T-helper 2 cell treated with Interferon-gamma antibody and Interleukin-4, amounts not matched to agents 5 μg/mL and 100 μg/mL, for 36 hours (primary cell): ENCODE measurements around the gene MXD4.
"Not testable (repeated sequence)": the region's sequence is repeated elsewhere in the genome, so short reads cannot be mapped to it uniquely, and the experiment has no call there.

Experiments
- DNase-seq: peaks from one replicate; pipeline ENCODE4 v3.0.0; 2021; ENCODE audit warnings: low spot score
- H3K27ac Mint-ChIP-seq: one replicate; pipeline ENCODE4 v1.8.0; 2021; ENCODE audit warnings: mild to moderate bottlenecking, mixed read lengths
- H3K27me3 Mint-ChIP-seq: one replicate; pipeline ENCODE4 v1.8.0; 2021; ENCODE audit warnings: low read depth, mixed read lengths
- H3K36me3 Mint-ChIP-seq: one replicate; pipeline ENCODE4 v1.8.0; 2021; ENCODE audit warnings: low read depth, mixed read lengths
- H3K4me1 Mint-ChIP-seq: one replicate; pipeline ENCODE4 v1.8.0; 2021; ENCODE audit warnings: low read depth, mixed read lengths
- H3K4me3 Mint-ChIP-seq: one replicate; pipeline ENCODE4 v1.8.0; 2022; ENCODE audit warnings: mild to moderate bottlenecking, moderate library complexity, mixed read lengths
- H3K9me3 Mint-ChIP-seq: one replicate; pipeline ENCODE4 v1.8.0; 2021; ENCODE audit warnings: mixed read lengths

MXD4 gene

DNA sequence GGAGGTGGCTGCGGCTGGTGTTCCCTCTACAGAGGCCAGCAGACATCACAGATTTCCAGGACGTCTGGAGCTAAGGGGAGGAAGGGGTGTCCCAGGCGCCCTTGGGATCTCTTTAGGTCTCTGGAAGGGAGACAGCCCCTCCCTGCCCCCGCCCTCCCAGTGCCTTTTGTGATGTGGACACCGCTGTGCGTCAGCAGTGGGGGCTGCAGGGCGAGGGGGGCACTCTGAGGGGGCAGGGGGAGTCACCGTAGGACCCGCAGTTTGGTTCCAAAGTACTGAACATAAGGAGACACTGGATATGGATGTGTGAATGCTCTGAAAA is 25.6 kb upstream of the MXD4 start:
- peaks cover 4% of the 10 kb centered on the region for H3K36me3 Mint-ChIP-seq
- no peaks in the 10 kb centered on the region for H3K9me3 Mint-ChIP-seq
- peaks cover 19% of the 10 kb centered on the region for H3K4me1 Mint-ChIP-seq
- H3K4me3 Mint-ChIP-seq = no peak overlapping the region
- DNase-seq = no peak
- H3K27ac Mint-ChIP-seq = no peak overlapping the region
- H3K27me3 Mint-ChIP-seq = peaks cover 3% of the 10 kb centered on the region

DNA sequence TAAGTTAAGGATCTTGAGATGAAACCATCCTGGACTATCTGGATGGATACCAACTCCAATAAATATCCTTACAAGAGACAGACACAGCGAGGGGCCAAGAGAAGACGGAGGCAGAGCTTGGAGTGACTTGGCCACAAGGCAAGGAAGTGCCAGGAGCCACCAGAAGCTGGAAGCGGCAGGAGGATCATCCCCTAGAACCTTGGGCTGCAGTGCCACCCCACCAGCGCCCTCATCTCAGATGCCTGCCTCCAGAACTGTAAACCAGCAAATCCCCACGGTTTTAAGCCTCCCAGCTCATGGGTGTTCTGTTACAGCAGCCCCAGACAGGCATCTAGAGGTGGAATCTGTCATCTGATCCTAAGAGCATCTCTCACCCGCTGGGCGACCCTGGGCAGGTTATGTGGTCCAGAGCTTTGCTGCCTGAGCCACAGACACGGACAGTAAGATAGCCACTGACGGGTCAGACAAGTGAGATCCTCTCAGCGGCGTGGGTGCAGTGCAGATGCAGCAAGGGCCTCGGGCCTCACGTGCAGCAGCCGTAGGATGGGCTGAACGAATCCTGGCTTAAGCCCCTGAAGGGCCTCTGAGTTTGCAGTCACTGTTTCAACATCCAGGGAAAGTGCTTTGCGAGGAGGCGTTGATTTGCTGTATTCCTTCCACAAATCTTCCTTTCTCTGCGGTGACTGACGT is 25.1 kb upstream of the MXD4 start:
- H3K4me1 Mint-ChIP-seq = peaks cover 25% of the 10 kb centered on the region

DNA sequence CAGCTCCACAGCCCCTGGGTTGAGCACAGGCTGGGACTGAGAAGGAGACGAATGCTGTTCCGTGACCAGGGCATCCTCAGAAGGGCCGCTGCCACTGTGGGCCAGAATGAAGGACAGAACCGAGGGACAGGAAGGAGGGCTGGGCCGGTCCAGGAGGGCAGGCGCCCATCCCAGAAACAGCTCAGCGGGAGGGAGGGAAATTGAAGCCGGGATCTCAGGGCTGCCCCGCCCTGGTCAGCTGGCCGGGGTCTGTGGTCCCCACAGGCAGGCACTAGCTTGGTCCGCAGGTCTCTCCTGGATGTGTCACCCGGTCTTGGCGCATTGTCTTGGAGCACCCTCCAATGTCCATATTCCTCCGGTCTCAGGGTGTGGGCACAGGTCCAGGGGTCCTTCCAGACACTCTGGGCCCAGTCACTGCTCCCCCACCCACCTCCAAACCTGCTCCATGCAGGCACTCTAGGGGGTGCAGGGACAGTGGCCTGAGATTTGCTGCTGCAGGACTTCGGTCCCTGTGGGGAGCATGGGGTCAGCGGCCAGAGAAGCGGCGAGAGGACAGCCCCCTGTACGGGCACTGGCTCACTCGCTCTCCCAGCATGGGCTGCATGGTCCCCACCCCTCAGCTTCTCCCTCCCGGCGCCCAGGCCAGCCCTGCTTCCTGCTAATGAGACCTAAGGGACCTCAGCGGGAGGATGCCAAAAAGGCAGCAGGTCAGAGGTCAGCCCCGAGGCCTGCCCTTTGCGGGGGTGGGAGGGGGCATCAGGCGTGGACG is 23.9 kb upstream of the MXD4 start:
- Mint-ChIP-seq H3K36me3 (peaks cover 2% of the 10 kb centered on the region), H3K4me1 (peaks cover 30% of the 10 kb centered on the region), H3K9me3 (no peaks in the 10 kb centered on the region), H3K4me3 (no peak overlapping the region), H3K27me3 (no peaks in the 10 kb centered on the region), H3K27ac (no peak overlapping the region)
- DNase-seq = no peak

More for the DNA sequence above, 25.1 kb upstream of the MXD4 start:
- DNase-seq = no peak
- H3K4me3 Mint-ChIP-seq = no peak overlapping the region
- H3K36me3 Mint-ChIP-seq = peaks cover 4% of the 10 kb centered on the region
- no peak overlapping the region for H3K27ac Mint-ChIP-seq
- H3K9me3 Mint-ChIP-seq = no peaks in the 10 kb centered on the region
- peaks cover 2% of the 10 kb centered on the region for H3K27me3 Mint-ChIP-seq

DNA sequence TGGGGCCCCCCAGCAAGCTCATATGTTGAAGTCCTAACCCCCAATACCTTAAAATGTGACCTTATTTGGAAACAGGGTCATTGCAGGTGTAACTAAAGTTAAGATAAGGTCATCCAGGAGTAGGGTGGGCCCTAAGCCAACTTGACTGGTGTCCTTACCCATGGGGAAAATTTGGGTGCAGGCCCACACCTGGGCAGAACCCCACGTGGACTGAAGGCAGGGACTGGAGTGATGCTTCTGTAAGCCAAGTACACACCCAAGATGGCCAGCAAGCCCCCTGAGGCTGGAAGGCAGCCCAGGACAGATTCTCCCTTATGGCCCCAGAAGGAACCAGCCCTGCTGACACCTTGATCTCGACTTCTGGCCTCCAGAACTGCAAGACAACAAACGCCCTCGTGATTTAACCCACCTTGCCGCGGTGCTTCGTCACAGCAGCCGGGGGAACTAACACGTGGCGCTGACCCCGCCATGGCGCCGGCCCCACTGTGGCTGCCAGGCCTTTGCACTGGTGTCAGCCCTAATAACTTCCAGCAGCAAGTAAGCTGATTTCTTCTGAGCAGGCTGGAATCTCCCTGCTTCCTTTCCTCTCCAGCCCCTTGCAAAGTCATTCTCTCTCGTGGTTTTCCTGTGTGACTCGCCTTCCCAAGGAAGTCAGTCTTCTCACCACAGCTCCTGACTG is 23.2 kb upstream of the MXD4 start:
- H3K9me3 Mint-ChIP-seq = no peaks in the 10 kb centered on the region
- peaks cover 27% of the 10 kb centered on the region for H3K4me1 Mint-ChIP-seq
- H3K36me3 Mint-ChIP-seq = peaks cover 2% of the 10 kb centered on the region
- no peak overlapping the region for H3K27ac Mint-ChIP-seq
- H3K27me3 Mint-ChIP-seq = no peaks in the 10 kb centered on the region
- no peak overlapping the region for H3K4me3 Mint-ChIP-seq
- no peak for DNase-seq

DNA sequence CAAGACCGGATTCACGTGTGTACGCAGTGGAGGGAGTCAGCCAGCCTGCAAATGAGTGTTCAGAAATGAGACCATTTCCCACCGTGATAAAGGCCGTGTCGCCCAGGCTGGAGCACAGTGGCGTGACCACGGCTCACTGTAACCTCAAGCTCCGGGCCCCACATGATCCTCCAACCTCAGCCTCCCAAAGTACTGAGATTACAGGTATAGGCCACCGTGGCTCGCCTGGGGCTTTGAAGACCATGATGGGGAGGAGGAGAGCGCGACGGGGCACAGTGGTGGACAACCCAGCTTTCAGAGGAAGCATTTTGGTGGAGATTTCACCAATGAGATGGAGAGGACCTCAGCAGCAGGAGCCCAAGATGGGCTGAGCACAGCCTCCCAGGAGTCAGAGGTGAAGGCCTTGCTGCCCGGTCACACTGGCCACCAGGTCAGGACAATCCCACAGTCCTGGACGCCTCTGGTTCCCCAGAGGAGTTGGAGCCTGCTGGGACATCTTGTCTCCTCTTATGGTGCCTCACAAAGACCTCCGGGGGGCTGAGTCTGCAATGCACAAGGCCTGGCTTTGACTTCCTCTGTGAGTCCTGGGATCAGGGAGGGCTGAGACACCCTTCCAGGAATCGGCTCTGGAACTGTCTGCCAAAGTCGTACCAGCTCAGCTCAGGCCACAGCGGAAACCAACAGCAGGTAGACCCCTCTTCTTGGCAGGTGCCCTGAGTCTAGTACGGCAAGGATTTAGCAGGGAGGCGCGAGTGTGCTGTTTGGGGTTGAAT is 22.4 kb upstream of the MXD4 start:
- H3K27me3 Mint-ChIP-seq = no peaks in the 10 kb centered on the region
- no peak overlapping the region for H3K4me3 Mint-ChIP-seq
- H3K27ac Mint-ChIP-seq = no peak overlapping the region
- DNase-seq = no peak
- peaks cover 29% of the 10 kb centered on the region for H3K4me1 Mint-ChIP-seq
- peaks cover 2% of the 10 kb centered on the region for H3K36me3 Mint-ChIP-seq
- H3K9me3 Mint-ChIP-seq = no peaks in the 10 kb centered on the region

DNA sequence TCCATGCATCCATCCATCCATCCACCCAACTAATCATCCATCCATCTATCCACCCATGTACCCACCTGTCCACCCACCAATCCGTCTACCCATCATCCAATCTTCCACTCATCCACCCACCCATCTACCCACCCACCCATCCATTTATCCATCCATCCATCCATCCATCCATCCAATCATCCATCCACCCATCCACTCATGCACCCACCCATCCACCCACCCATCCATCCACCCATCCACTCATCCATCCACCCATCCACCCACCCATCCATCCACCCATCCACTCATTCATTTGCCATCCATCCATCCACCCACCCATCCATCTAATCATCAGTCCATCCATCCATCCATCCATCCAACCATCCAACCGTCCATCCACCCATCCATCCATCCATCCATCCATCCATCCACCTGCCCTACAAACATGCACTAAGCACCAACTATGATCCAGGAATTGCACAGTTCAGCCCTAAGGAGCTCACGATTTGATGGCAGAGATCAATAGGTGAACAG is 21.3 kb upstream of the MXD4 start:
- Mint-ChIP-seq H3K27ac (peak overlapping the region; percentile 60), H3K36me3 (peaks cover 2% of the 10 kb centered on the region), H3K27me3 (no peaks in the 10 kb centered on the region), H3K9me3 (no peaks in the 10 kb centered on the region), H3K4me3 (peak overlapping the region; percentile 42), H3K4me1 (peaks cover 29% of the 10 kb centered on the region)
- no peak for DNase-seq

DNA sequence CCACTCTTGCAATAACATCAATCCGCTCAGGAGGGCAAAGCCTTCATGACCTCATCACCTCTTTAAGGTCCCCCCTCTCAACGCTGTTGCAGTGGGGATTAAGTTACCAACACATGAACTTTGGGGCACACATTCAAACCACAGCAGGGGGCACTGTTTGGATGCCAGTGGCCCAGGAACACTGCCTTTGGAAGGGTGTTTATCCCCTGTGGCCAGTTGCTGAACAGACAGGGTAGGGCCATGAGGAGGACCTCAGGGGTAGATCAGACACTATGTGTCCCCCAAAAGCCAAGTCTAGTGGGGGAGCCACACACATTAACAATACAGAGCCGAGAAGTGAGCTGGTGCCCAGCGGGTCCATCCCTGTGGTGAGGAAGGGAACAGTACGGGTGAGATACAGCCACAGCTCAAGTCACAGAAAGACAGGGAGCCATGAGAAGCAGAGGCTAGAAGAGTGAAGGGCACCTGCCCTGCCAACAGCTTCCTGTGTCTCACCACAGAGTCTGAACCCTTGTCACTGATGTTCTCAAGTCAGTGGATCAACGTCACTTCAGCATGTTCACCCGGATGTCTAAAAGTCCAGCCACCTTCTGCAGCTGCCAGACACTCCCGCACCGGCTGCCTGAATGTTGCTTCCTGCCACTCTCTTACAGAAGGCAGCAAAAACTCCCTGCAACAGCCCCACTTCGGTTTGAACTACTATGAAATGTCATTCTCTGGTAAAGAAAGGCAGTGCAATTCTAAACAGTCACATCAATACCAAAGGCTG is 19.9 kb upstream of the MXD4 start:
- Mint-ChIP-seq H3K36me3 (peaks cover 2% of the 10 kb centered on the region), H3K27ac (peak overlapping the region; percentile 83), H3K4me3 (peak overlapping the region; percentile 69), H3K9me3 (no peaks in the 10 kb centered on the region), H3K27me3 (no peaks in the 10 kb centered on the region), H3K4me1 (peaks cover 29% of the 10 kb centered on the region)
- peak; percentile 71 for DNase-seq

DNA sequence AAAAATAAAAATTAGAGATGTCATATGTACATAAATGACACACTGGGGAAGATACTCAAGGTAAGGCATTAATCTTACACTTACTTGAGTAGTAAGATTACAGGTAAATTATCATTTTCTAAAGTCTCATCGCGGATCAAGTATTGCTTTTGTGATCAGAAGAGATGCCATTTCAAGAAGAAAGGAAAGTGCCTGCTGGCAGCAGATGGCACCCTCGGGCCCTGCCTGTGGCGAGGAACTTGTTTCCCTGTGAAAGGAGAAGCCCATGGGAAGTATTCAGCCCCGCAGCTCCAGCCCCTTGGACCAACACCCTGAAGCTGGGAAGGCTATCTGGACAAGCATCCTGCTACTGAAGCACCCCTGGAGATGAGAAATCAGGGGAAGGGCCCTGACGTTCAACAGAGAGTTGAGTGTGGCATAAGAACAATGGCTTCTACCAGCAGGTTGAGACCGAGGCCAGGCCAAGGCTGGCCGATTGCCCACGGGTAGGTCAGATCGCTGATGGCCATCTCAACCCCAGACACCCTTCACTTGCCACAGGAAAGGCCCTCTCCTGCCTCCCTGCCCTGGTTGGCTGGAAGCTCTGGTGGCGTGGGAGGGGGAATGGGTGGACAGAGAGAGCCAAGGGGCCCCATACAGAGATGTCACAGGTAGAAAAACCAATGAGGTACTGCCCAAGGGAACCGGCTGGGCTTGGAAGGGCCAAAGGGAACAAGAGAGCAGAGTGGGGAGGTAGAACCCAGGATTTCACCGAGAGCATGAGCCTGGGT is 18.8 kb upstream of the MXD4 start:
- Mint-ChIP-seq H3K36me3 (peaks cover 2% of the 10 kb centered on the region), H3K9me3 (no peaks in the 10 kb centered on the region), H3K4me3 (no peak overlapping the region), H3K4me1 (peaks cover 29% of the 10 kb centered on the region), H3K27ac (peak overlapping the region; percentile 83), H3K27me3 (no peaks in the 10 kb centered on the region)
- DNase-seq = no peak

DNA sequence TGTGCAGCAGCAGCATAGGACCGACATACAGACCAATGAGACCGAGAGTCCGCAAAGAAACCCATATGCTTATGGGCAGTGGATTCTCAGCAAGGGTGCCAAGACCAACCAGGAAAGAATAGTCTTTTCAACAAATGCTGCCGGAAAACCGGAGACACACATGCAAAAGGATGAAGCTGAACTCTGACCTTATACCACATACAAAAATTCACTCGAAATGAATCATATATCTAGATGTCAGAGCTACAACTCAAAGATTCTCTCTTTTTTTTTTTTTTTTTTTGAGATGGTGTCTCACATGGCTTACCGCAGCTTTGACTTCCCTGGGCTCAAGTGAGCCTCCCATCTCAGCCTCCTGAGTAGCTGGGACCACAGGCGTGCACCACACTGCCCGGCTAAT is 16.0 kb upstream of the MXD4 start:
- DNase-seq = no peak
- Mint-ChIP-seq H3K27ac (no peak overlapping the region), H3K4me1 (peaks cover 21% of the 10 kb centered on the region), H3K36me3 (no peaks in the 10 kb centered on the region), H3K9me3 (no peaks in the 10 kb centered on the region), H3K27me3 (no peaks in the 10 kb centered on the region), H3K4me3 (no peak overlapping the region)

DNA sequence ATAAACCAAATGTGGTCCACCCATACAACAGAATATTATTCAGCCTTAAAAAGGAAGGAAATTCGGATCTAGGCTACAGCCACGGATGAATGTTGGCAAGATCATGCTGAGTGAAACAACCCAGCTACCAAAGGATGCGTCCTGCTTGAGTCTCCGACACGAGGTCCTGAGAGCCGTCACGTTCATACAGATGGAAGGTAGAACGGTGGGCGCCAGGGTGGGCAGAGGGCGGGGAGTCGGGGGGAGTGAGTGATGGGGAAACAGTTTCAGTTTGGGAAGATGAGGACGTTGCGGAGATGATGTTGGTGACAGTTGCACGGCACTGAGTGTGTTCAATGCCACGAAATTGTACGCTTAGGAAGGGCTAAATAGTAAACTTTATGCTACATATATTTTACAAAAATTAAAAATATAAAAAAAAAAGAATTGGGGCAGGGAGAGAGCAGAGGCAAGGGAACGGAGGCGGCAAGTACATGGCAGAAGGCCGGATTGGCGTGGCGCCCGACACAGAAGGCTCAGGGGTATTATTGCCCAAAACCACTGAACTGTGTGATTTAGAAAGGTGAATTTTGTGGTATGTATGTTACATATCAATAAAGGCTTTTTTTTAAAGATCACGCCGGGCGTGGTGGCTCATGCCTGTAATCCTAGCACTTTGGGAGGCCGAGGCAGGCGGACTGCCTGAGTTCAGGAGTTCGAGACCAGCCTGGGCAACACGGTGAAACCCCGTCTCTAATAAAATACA is 14.8 kb upstream of the MXD4 start:
- no peak overlapping the region for H3K27ac Mint-ChIP-seq

DNA sequence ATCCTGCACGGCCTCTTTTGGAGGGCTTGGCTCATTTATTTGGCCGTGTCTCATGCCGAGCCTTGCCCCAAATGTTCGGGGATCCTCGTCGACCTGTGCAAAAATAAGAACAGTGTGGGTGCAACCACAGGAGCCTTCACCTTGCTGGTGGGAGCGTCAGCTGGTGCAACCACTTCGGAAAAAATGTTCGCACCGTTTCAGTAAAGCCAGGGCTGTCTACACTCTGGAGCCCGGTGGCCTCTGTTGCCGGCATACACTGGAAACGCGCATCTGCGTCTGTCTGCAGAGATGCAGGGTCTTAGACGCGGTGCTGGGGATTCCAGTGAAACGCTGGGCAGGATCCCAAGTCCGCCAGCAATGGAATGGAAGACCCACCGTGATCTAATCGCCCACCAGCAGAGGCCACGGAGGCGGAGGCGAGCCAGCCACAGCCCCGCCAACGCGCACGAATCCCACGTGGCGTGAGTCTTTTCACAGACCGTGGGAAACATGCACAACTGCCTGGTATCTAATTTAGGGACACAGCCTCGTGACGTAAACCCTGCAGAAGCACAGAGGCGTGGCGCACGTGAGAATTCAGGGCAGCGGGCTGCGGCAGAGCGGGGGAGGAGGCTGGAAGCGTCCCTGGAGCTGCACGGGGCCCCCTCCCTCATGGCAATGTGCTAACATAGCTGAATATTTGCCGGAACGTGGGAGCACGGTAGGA is 13.8 kb upstream of the MXD4 start:
- H3K4me1 Mint-ChIP-seq = peaks cover 3% of the 10 kb centered on the region
- H3K9me3 Mint-ChIP-seq = no peaks in the 10 kb centered on the region
- H3K27ac Mint-ChIP-seq = no peak overlapping the region
- no peak overlapping the region for H3K4me3 Mint-ChIP-seq
- no peaks in the 10 kb centered on the region for H3K27me3 Mint-ChIP-seq
- H3K36me3 Mint-ChIP-seq = no peaks in the 10 kb centered on the region
- DNase-seq = no peak

More for the DNA sequence above, 14.8 kb upstream of the MXD4 start:
- Mint-ChIP-seq H3K4me3 (no peak overlapping the region), H3K4me1 (peaks cover 11% of the 10 kb centered on the region), H3K9me3 (no peaks in the 10 kb centered on the region), H3K27me3 (no peaks in the 10 kb centered on the region), H3K36me3 (no peaks in the 10 kb centered on the region)
- no peak for DNase-seq

DNA sequence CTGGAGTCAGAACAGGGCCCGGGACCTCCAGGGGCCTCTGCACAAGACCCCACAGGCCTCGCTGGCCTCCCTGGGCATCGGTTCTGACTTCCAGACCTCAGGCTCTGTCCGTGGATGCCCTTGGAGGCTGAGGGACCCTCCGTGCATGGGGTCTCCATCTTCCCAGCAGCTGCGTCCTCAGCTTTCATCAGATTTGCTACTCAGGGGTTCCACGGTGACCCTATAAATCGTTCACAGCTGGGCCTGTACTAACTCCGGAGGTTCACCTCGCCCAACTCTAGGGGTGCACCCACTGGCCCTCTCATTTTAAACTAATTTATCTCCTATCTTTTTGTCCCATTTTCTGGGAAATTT is 13.1 kb upstream of the MXD4 start:
- not testable (repeated sequence) for H3K4me1 Mint-ChIP-seq, H3K9me3 Mint-ChIP-seq, H3K4me3 Mint-ChIP-seq, DNase-seq, H3K27me3 Mint-ChIP-seq, H3K36me3 Mint-ChIP-seq, H3K27ac Mint-ChIP-seq
